ENCODE results near the gene CPEB4.

DNA sequence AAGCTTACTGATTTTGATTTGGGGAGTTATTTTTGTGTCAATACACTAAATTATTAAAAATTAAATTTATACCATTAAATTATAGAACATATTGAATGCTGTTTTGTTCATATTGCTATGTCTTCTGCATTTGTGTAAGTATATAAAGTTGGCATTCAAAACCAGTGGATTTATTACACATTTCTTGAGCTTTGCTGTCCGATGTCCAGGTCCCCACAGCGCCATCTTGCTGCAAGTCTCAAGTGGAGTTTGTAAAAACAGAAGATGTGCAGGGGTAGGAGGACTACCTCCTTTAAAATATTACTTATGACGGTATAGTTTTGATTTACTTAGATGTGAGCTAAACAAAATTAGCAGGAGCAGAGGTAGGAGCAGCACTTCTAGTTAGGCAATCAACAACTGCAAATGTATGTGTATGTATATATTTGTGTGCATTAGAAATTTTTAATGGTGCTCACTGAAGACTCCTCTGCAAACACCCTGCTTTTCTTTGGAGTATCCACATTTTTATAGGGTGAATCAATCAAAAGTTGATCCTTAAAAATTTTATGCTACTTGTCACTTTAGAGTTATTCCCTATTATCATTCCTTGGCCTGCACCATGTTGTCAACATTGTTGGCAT is 37.4 kb downstream of the CPEB4 start:
- TF ChIP-seq, protein P1, sequence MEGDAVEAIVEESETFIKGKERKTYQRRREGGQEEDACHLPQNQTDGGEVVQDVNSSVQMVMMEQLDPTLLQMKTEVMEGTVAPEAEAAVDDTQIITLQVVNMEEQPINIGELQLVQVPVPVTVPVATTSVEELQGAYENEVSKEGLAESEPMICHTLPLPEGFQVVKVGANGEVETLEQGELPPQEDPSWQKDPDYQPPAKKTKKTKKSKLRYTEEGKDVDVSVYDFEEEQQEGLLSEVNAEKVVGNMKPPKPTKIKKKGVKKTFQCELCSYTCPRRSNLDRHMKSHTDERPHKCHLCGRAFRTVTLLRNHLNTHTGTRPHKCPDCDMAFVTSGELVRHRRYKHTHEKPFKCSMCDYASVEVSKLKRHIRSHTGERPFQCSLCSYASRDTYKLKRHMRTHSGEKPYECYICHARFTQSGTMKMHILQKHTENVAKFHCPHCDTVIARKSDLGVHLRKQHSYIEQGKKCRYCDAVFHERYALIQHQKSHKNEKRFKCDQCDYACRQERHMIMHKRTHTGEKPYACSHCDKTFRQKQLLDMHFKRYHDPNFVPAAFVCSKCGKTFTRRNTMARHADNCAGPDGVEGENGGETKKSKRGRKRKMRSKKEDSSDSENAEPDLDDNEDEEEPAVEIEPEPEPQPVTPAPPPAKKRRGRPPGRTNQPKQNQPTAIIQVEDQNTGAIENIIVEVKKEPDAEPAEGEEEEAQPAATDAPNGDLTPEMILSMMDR (IDR thresholded peaks at IDR 0.05): peak in 3 of 4 experiments; percentile 23 to 34 (median 25)
- TF ChIP-seq POLR2AphosphoS5 (IDR thresholded peaks at IDR 0.05) (no peak), POLR2A (IDR thresholded peaks at IDR 0.05) (no peak)

All from prostate gland (tissue), 2 donors.